DND-41 (cell line): ENCODE data around the gene C6orf52.

Experiments used
- CTCF ChIP-seq: IDR thresholded peaks from 2 replicates; pipeline ENCODE4 v1.5.1; 2012; ENCODE audit warnings: borderline replicate concordance, low read length, moderate library complexity, mild to moderate bottlenecking; ENCODE audit not compliant: poor library complexity, severe bottlenecking; ENCODE audit errors: extremely low read depth
- EZH2 ChIP-seq: IDR thresholded peaks from 3 replicates; pipeline ENCODE4 v1.6.1; 2012; ENCODE audit warnings: borderline replicate concordance, low read depth, mild to moderate bottlenecking, moderate library complexity, low read length, inconsistent platforms; ENCODE audit not compliant: severe bottlenecking

- TF ChIP-seq CTCF (no peak), EZH2 (no peak)
These were observed 29.1 kb upstream of the C6orf52 start for GRCh38 chr6:10723567-10723881.
